GM21717 (cell line): Measurements from ENCODE around the gene ZSCAN30.

ENCODE experiments used
- ATAC-seq: cut with Tn5 transposase; IDR thresholded peaks from one replicate; pipeline ENCODE4 v1.9.1; 2021; ENCODE audit warnings: mild to moderate bottlenecking, moderate library complexity; ENCODE audit not compliant: unreplicated experiment

Gene ZSCAN30

DNA sequence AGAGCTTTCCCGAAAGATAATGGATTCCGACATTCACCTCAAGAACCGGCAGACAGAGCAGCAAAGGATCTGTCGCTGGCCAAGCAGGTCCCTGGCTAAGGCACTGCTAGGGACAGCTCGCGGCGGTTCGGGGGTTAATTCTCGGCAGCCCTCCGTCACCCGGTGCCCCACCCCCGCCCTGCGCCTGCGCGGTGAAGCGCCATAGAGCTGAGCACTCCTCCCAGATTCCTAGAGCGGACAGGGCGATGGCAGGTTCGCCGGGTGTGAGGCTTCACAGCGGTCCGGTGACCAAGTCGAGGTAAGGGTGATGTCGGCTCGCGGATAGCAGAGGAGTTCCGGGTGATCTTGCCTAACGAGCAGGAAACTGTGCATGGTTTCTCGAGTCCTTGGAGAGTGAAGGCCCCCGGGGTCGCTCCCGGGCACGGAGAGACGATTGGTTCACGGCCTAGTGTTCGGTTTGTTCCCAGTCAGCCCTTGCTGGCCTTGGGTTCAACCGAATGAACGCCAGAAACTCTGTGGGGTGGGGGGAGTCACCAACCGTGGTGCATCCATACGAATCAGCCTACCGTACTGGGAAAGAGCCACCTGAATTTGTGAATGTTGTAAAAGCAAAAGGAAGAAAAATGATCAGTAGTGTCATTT lies at the start of gene ZSCAN30:
TSS of gene ZSCAN30 (minus strand) at position 136 of the 642 bp plus-strand sequence. CDS start 25,877 bp downstream, outside the sequence.
- ATAC-seq = peak; percentile 92

DNA sequence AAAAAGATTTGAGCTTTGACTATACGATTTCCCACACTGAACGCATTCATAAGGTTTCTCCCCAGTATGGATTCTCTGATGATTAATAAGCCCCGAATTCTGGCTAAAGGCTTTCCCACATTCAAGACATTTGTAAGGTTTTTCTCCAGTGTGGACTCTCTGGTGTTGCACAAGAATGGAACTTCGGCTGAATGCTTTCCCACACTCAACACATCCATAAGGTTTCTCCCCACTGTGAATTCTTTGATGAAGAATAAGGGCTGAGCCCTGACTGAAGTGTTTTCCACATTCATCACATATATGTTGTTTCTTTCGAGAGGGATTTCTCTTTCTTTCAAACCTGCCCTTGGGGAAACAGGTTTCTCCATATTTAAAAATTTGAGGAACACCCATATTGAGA lies 47.3 kb upstream of the ZSCAN30 start:
- ATAC-seq = no peak

DNA sequence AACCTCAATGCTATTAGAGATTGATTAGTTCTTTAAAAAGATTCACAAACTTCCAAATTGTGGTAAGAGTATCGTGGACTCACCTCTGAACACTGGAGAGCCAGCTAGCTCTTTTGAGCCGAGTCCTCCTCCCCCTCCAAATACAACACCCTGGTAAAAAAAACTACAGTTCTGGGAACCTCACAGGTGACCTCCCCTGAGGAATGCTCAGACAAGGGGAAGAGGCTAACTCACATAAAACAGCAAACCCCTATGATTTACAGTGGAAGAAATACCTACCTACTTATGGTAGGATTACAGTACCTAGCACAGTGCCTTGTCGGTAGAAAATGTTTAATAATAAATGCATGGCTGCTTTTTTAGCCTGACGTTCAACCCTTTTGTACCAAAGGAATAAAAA lies 45.8 kb upstream of the ZSCAN30 start:
- no peak for ATAC-seq

DNA sequence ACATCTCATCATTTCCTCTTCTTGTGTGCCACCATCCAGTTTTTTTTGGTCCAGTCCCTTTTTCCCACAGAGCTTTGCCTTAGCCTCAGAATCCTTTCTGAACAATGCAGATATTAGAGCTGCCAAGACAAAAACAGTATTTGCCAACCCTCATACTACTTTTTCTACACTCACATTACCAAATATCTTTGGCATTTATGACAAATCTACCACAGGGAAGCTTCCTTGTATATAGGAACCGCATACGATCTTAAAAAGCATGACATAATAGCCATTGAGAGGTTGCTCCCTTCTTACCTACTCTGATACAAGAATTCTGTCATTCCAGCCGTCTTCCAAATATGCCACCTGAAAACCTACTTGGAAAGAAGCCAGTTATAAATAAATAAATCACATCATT lies 44.8 kb upstream of the ZSCAN30 start:
- ATAC-seq = no peak

DNA sequence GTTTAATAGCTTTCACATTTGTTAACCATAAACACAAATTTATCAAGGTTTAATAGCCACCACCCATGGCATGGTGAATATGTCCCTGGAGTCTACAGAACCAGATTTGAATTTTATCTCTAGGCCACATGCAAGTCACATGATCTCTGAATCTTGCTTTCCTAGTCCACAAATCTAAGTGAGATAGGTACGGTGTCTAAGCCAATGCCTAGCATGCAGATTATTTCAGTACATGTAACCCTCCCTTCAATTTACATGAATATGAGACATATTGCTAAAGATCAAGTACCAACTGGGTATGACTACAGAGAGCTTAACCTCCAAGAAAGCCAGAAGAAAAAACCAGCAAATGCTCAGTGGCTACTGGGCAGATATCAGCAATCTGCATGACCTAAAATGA lies 44.2 kb upstream of the ZSCAN30 start:
- ATAC-seq = no peak

DNA sequence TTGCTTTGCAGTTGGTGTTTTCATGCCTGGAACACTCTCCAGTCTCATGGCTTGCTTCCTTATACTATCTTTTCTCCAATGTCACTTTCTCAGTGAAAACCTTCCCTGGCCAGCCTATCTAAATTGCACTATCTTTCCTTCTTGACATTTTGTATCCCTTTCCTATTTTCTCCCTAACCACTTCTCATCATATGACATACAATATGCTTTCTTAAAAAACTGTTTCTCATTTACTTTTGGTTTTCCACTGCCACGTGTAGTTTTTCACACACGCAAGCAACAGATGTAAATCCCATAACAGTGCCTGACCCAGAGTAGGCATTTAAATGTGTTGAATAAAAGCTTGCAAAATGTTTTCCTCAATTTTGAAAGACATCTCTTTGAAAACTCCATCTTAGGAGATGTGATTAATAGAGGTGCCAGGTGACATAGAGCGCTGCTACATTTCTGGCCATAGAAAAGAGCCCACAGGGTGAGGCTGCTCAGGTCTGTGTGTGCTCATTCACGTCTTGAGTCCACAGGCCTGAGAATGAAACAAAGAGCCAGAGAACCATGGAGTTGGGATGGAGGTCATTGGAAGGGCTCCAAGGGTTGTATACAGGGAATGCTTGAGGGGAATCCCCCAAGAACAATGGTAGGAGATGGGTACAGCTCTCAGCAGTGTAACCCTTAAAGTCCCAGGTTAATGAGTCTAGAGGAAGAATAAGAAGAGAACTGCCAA lies 41.5 kb upstream of the ZSCAN30 start:
- ATAC-seq = no peak

DNA sequence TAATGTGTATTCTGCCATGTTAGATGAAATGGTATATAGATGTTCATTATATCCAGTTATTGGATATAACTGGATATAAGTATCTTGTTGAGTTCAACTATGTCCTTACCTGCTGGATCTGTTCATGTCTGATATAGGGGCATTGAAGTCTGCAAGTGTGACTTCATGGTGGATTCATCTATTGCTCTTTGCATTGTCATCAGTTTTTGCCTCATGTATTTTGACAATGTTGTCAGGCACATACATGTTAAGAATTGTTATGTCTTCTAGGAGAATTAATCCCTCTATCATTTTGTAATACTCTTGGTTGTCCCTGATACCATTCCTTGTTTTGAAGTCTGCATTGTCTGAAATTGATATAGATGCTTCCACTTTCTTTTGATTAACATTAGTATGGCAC lies 38.8 kb upstream of the ZSCAN30 start:
- no peak for ATAC-seq

DNA sequence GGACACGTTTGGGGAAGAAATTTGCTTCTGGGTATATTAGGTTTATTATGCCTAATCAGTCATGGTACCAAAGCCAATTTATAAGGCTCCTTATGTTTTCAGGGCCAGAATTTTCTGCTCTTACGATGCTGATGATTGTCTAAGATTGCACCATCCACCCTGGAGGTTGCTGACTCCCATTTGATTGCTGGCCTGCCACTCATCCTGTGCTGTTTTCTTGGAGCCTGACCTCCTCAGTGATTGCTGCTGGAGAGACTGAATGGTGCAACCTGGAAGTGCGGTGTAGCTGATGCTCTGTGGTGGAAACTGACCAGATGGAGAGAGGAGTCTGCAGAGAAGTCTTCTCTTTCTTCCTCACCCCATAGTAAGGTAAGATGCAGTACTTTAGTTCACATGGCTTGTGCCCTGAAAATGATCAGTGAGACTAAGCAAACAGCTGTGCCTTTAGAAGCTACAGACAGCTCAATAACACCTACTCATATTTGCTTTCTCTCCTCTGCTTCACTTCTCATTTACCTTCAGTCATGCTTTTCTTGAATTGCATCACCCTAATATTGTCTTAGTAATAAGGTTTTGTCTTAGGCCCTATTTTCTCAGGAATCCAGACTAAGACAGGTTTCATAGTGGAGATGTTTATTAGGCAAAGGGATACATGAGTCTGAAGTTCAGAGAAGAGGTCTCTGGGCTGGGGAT lies 36.8 kb upstream of the ZSCAN30 start:
- ATAC-seq = no peak

DNA sequence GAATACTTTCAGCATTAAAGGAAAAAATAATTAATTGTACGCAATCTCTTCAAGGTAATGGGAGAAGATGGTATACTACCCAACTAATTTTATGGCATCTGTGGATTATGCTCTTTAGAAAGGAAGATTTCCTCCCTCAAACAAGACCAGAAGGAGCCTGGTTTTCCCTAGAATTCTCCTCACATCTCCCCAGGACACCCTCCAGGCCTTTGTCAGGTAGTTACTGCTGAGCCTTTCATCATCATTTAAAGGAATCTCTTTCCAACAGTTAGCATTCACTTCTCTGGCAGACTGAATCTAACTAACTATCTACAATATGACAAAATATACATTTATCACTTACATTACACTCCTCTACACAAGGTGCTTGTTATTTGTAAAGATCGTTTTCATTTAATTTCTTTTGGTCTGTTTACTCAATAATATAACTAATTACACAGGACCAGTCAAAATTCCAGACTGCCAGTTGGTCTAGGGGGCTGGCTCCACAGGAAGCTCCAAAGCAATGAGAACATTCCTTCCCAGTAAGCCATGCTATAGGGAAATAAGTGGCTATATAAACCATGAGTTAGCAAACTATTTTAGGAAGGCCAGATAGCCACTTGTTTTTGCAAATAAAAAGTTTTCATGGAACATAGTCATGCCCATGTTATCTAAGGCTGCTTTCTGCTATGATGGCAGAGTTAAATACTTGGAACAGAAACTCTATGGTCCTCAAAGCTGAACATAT lies 35.1 kb upstream of the ZSCAN30 start:
- no peak for ATAC-seq

DNA sequence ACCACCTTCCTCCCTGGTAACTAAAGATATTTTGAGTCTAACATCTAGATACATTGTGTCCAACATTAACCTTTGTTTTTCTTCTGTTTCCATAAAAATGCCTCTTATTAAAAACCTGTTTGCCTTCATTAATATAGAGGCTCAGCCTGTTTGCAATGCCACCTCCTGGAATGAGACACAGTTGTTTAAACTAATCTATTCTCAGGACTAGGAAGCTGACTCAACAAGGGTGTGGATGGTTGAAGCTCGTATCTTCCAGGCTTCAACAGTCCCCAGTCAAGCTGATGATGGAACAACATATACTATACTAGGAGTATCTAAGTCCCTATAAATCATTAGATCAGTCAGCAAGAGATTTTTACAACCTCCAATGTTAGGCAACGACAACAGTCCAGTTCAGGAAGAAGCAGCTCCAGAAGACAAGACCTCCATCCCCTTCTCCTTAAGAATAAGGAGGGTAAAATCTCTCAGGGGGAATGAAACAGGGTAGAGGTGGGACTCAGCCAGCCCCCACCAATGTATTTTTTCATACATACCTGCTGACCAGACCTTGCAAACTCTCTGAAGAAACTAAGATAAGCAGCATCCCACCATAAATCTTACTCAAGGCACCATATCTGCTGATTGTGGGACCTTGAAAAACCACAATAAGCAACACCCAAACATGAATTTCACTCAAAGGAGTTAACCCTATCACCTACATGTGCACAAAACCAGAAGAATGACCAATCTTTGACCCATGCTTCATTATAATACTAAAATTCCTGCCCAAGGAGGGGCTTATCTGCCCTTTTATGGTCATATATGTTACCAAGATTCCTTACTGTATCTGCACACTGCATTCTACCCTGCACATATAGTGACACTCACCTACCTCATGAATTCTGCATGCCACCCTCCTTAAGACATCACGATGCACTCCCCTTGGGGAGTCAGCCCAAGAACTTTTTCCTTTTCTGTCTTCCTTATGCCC lies 32.7 kb upstream of the ZSCAN30 start:
- no peak for ATAC-seq

DNA sequence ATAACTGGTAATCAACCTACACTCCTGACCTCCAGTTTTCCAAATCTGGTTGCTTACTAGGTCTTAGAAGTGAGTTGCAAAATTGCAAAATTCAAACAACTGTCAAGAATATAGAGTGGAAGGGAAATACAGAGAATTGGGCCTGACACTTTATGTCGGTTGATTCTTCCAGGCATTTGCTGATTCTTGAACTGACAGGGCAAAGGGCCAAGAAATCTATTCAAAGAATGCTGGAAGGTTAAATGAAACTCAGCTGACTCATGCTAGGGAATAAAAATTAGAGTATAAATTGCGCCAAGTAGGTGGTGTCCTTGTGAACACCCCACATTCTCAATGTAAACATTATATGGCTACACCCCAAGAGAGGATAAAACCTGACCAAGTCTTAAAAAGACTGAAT lies 21.5 kb upstream of the ZSCAN30 start:
- ATAC-seq = no peak

DNA sequence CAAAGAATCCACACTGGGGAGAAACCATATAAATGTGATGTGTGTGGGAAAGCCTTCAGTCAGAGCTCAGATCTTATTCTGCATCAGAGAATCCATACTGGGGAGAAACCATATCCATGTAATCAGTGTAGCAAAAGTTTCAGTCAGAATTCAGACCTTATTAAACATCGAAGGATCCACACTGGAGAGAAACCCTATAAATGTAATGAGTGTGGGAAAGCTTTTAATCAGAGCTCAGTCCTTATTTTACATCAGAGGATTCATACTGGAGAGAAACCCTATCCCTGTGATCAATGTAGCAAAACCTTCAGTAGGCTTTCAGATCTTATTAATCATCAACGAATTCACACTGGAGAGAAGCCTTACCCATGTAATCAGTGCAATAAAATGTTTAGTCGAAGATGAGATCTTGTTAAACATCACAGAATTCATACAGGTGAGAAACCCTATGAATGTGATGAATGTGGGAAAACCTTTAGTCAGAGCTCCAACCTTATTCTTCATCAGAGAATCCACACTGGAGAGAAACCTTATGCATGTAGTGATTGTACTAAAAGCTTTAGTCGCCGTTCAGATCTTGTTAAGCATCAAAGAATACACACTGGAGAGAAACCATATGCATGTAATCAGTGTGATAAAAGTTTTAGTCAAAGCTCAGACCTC lies 16.7 kb upstream of the ZSCAN30 start:
- ATAC-seq = no peak

DNA sequence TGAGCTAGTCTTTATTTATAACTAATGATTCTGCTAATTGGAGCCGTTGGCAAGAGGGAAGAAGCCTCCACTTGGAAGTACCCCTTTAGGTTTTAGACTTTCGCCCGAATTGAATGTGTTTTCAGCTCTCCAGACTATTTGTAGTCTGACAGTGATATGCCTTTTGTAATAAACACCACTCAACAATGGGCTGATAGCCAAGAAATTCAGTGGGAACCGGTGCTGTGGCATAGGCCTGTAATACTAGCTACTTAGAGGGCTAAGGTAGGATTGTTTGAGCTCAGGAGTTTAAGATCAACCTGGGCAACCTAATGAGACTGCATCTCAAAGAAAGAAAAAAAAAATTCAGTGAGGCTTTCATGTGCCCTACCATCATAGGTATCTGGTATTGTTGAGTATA lies 13.6 kb upstream of the ZSCAN30 start:
- ATAC-seq = no peak

DNA sequence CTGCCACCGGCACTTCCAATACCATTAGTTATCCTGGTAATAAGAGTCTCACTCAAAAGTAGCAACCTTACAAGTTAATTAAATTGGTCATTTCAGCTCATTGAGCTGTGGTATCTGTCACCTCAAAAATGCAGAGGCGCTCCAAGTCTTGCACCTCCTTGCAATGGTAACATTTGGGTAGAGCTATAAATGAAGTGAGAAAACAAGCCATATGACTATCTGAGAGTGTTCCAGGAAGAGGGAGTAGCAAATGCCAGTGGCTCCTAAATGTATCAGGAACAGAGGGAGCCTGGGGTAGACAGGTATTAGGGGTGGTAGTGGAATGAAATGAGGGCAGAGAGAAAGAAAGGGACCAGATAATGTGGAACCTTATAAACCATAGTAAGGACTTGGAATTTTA lies 6.0 kb upstream of the ZSCAN30 start:
- ATAC-seq = no peak

DNA sequence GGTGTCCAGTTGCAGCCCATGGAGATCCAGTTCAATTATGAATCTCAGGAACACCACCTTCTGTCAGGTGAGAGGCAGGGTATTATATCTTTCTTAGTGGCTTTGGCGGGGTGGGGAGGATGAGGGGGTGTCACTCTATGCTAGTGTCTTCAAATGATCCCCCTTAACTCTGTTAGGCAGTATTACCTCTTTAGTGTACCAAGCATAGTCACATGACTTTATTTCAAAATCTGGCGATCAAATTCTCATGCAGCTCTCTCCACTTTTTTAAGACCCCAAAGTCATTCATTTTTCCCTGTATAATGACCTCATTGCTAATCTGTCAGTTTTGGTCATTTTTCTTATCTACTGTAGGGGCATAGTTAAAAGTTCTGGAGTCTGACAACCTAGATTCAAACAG lies 1.1 kb upstream of the ZSCAN30 start:
- ATAC-seq = no peak

DNA sequence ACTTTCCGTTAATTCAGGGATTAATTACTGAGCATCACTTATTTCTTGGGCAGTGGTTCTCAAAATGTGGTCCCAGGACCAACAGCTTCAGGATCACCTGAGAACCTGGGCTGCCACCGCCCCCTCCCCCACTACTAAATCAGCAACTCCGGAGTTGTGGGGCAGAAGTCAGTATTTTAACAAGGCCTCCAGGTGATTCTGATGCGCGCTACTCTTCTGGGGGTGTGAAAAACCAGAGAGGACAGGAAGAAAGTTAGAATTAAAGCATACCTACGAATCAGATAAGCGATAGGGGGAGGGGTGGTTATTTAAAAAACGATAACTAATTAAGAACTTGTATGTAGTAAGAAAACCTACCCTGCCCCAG lies 319 bp downstream of the ZSCAN30 start:
- peak; percentile 45 for ATAC-seq

DNA sequence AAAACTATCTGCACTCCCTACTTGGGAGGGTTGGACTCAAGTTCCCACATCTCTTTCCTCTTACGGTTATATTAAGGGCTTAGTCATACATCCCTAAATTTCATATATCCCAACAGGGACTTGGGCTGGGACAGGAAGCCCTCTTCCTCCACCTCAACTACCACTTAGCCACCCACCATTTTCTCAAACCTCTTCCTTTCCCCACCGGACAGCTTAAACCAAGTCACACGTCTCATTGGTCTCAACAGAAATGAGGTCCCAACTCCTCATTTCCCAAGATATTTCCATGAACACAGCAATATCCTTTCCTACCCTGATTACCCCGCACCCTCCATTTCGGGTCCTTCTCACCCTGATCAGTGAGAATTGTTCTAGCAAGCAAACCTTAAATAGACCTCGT lies 736 bp downstream of the ZSCAN30 start:
- ATAC-seq = no peak

DNA sequence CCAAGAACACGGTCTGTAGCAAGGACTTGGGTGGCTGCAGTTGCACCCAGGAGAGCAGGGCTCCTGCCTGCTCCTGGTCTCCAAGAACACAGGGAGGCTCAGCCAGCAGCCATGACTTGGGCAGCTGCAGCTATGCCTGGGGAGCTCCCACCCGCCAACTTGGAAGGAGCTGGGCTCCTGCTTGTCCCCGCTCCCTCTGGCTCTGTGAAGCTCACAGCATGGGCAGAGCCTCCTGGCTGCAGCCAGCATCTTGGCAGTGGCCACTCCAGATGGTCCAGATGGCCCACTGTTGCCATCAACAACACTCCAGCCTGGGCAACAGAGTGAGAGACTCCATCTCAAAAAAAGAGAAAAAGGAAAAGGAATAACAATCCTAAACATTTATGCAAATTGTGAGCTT lies 5.2 kb downstream of the ZSCAN30 start:
- no peak for ATAC-seq

DNA sequence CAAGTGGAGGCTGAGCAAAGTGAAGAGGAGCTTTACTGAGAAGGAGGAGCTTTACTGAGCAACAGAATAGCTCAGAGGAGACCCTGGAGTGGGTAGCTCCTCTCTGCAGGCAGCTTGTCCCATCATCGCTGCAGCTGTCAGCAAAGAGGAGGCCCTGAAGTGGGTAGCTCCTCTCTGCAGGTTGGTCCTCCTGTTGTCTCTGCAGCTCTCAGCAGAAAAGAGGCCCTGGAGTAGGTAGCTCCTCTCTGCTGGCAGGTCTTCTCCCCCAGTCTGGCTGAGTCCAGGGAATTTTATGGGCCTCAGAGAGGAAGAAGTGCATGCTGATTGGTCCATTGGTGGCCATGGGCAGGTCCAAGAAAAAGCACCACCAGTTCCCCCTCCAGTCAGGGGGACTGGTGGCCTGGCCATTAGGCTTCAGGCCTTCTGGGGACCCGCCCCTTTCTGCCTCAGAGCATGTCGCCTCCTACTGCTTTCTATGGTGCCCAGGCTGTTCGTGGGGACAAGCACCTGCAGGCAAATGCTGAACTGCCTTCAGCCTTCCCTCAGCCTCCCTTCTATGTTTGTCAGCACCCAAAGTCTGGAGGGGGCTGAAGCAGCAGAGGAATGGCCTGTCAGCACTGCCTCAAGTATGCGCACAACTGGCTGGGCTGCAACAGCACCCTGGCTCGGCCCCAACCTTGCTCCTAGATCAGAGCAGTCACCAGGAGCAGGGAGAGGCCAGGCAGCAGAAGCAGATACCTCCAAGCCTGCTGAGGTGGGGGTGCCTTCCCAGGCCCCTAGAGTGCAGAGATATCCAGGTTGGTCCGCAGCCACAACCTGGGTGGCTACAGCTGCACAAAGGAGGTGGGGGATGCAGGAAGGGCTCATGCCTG lies 5.9 kb downstream of the ZSCAN30 start:
- ATAC-seq = no peak
